GM18508 (cell line): ENCODE data around the gene CENPN.
A peak's percentile ranks its signal among the peaks of the same experiment; 100 is the strongest.

Experiments
- ATAC-seq: cut with Tn5 transposase; IDR thresholded peaks from one replicate; pipeline ENCODE4 v1.9.1; 2021; ENCODE audit warnings: moderate number of reproducible peaks; ENCODE audit not compliant: insufficient read depth, unreplicated experiment

Gene CENPN

GRCh38 chr16:81073560-81074330, 66.7 kb downstream of the CENPN start:
- ATAC-seq = no peak

- ATAC-seq = peak; percentile 58
These were observed 69.6 kb downstream of the CENPN start for GRCh38 chr16:81076566-81077075.

- peak; percentile 86 for ATAC-seq
These were observed 70.3 kb downstream of the CENPN start, which contains the start of gene C16orf46 for GRCh38 chr16:81077076-81077940. Gene C16orf46, minus strand, starts transcription at chr16:81077238. Its CDS starts 13,283 bp downstream, at chr16:81063955.

- no peak for ATAC-seq
These were observed 73.2 kb downstream of the CENPN start for GRCh38 chr16:81080233-81080632.

GRCh38 chr16:81081014-81081413, 74.0 kb downstream of the CENPN start:
- ATAC-seq = no peak
